Subcutaneous abdominal adipose tissue (tissue), 5 donors: ENCODE measurements around the gene SPINK8.
"Not testable (repeated sequence)": the region's sequence is repeated elsewhere in the genome, so short reads cannot be mapped to it uniquely, and the experiment has no call there.

Source experiments
- H3K27ac ChIP-seq: one replicate; pipeline ENCODE4 v1.7.0; 2013; ENCODE audit warnings: low read depth, mild to moderate bottlenecking, inconsistent platforms, low read length, moderate library complexity
- H3K27me3 ChIP-seq, 5 donors: one replicate each; pipeline ENCODE4 v1.7.0; 2013; ENCODE audit warnings: low read length in 5 of 5, inconsistent platforms in 1 of 5; ENCODE audit not compliant: control insufficient read depth in 5 of 5, insufficient read depth in 4 of 5
- H3K36me3 ChIP-seq, 5 donors: one replicate each; pipeline ENCODE4 v1.7.0; 2013; ENCODE audit warnings: low read length in 5 of 5; ENCODE audit not compliant: control insufficient read depth in 5 of 5, insufficient read depth in 5 of 5
- H3K4me1 ChIP-seq, 5 donors: one replicate each; pipeline ENCODE4 v1.7.0; 2013; ENCODE audit warnings: low read length in 5 of 5, mild to moderate bottlenecking in 3 of 5, moderate library complexity in 1 of 5; ENCODE audit not compliant: control insufficient read depth in 5 of 5, insufficient read depth in 5 of 5
- H3K4me3 ChIP-seq, 5 donors: one replicate each; pipeline ENCODE4 v1.7.0; 2013; ENCODE audit warnings: low read length in 5 of 5, low read depth in 1 of 5
- H3K9ac ChIP-seq, 5 donors: one replicate each; pipeline ENCODE4 v1.7.0; 2013; ENCODE audit warnings: low read length in 5 of 5, mild to moderate bottlenecking in 4 of 5, moderate library complexity in 3 of 5
- H3K9me3 ChIP-seq, 5 donors: one replicate each; pipeline ENCODE4 v1.7.0; 2013; ENCODE audit warnings: low read length in 5 of 5; ENCODE audit not compliant: control insufficient read depth in 5 of 5
- donor health status: healthy.
- donor health status: healthy.
- donor health status: healthy.
- donor health status: healthy.
- donor health status: healthy.

Gene SPINK8

DNA sequence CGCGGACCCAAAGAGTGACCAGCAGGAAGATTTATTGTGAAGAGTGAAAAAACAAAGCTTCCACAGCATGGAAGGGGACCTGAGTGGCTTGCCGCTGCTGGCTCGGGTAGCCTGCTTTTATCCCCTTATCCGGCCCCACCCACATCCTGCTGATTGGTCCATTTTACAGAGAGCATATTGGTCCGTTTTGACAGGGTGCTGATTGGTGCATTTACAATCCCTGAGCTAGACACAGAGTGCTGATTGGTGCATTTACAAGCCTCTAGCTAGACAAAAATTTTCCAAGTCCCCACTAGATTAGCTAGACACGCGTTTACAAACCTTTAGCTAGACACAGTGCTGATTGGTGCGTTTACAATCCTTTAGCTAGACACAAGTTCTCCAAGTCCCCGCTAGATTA is 62.2 kb downstream of the SPINK8 start:
- H3K27me3 ChIP-seq, H3K4me3 ChIP-seq, H3K27ac ChIP-seq, H3K9ac ChIP-seq, H3K9me3 ChIP-seq: not testable (repeated sequence)
- Histone ChIP-seq H3K36me3 (peaks cover 5 to 35% (median 14%) of the 10 kb centered on the region in 5 donors), H3K4me1 (peaks cover 0 to 18% (median 12%) of the 10 kb centered on the region in 5 donors)

DNA sequence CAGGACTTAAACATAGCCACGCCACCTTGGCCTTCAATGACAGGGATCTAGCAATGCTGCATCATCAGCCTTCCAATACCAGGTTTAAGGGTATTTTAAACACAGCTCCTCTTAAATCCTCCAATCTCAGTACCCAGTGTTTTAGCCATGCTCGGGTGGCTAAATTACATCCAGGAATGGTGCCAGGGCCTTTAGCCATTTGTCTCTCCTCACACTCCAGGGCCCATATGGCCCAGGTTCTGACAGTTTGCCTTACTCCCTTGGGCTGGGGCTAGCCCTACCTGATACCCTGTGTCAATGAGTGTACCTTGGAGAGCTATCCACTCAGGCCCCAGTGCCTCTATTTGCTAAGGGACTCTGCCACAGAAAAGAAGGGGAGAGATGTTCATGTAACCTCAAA is 63.2 kb downstream of the SPINK8 start:
- Histone ChIP-seq H3K4me1 (peaks cover 0 to 18% (median 12%) of the 10 kb centered on the region in 5 donors), H3K9ac (no peak overlapping the region), H3K27me3 (no peaks in the 10 kb centered on the region), H3K36me3 (peaks cover 9 to 40% (median 16%) of the 10 kb centered on the region in 5 donors), H3K27ac (no peak overlapping the region), H3K4me3 (no peak overlapping the region), H3K9me3 (no peaks in the 10 kb centered on the region)

DNA sequence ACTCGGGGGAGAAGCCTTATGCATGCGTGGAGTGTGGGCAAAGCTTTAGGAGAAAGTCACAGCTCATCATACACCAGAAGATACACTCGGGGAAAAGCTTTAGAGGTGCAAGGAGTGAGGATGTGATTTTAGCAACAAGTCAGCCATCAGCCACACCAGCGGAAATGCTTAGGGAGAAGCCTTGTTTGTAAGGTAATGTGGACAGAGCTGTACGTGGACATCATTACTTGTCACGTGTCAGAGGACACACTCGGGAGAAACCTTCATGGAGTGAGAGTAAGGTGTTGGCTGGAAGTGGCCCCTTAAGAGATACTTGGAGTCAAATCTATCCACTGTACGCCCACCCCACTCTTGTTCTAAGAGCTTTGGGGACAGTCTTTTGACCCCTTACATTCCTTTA is 63.9 kb downstream of the SPINK8 start:
- Histone ChIP-seq H3K27ac (no peak overlapping the region), H3K9me3 (no peaks in the 10 kb centered on the region), H3K27me3 (no peaks in the 10 kb centered on the region), H3K9ac (no peak overlapping the region), H3K36me3 (peaks cover 9 to 40% (median 16%) of the 10 kb centered on the region in 5 donors), H3K4me3 (no peak overlapping the region), H3K4me1 (peaks cover 0 to 18% (median 12%) of the 10 kb centered on the region in 5 donors)

DNA sequence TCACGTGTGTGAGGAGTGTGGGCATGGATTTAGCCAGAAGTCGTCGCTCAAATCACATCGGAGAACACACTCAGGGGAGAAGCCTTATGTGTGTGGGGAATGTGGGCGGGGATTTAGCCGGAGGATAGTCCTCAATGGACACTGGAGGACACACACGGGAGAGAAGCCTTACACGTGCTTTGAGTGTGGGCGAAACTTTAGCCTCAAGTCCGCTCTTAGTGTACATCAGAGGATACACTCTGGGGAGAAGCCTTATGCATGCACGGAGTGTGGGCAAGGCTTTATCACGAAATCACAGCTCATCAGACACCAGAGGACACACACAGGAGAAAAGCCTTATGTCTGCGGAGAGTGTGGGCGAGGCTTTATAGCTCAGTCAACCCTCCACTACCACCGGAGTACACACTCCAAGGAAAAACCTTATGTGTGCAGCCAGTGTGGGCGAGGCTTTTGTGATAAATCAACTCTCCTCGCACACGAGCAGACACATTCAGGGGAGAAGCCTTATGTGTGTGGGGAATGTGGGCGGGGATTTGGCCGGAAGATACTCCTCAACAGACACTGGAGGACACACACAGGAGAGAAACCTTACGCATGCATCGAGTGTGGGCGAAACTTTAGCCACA is 64.4 kb downstream of the SPINK8 start:
- H3K4me1 ChIP-seq: peaks cover 0 to 18% (median 12%) of the 10 kb centered on the region in 5 donors
- H3K27ac ChIP-seq: no peak overlapping the region
- peaks cover 9 to 43% (median 16%) of the 10 kb centered on the region in 5 donors for H3K36me3 ChIP-seq
- H3K4me3 ChIP-seq: no peak overlapping the region
- H3K9me3 ChIP-seq: no peaks in the 10 kb centered on the region
- H3K27me3 ChIP-seq: no peaks in the 10 kb centered on the region
- no peak overlapping the region for H3K9ac ChIP-seq

DNA sequence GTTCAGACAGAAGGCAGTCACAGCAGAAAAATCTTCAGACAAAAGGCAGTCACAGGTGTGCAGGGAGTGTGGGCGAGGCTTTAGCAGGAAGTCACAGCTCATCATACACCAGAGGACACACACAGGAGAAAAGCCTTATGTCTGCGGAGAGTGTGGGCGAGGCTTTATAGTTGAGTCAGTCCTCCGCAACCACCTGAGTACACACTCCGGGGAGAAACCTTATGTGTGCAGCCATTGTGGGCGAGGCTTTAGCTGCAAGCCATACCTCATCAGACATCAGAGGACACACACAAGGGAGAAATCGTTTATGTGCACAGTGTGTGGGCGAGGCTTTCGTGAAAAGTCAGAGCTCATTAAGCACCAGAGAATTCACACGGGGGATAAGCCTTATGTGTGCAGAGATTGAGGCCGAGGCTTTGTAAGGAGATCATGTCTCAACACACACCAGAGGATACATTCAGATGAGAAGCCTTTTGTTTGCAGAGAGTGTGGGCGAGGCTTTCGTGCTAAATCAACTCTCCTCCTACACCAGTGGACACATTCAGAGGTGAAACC is 65.0 kb downstream of the SPINK8 start:
- Histone ChIP-seq H3K36me3 (peaks cover 13 to 47% (median 18%) of the 10 kb centered on the region in 5 donors), H3K4me1 (peaks cover 0 to 18% (median 12%) of the 10 kb centered on the region in 5 donors), H3K27ac (no peak overlapping the region), H3K9ac (no peak overlapping the region), H3K9me3 (no peaks in the 10 kb centered on the region), H3K27me3 (no peaks in the 10 kb centered on the region), H3K4me3 (no peak overlapping the region)

DNA sequence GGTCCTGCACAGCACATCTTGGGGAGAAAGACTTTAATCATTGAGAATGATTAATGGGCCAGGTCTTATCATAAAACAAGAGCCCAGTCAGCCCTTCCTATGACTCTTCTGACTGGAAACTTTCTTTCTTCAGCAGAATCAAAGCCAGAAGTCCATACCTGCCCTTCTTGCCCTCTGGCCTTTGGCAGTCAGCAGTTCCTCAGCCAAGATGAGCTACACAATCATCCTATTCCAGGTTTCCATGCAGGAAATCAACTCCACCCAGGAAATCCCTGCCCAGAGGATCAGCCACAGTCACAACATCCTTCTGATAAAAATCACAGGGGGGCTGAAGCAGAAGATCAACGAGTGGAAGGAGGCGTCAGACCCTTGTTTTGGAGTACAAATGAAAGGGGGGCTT is 65.7 kb downstream of the SPINK8 start:
- Histone ChIP-seq H3K27ac (no peak overlapping the region), H3K27me3 (no peaks in the 10 kb centered on the region), H3K9ac (no peak overlapping the region), H3K9me3 (no peaks in the 10 kb centered on the region), H3K36me3 (peaks cover 14 to 48% (median 19%) of the 10 kb centered on the region in 5 donors), H3K4me1 (peaks cover 0 to 18% (median 12%) of the 10 kb centered on the region in 5 donors), H3K4me3 (no peak overlapping the region)

DNA sequence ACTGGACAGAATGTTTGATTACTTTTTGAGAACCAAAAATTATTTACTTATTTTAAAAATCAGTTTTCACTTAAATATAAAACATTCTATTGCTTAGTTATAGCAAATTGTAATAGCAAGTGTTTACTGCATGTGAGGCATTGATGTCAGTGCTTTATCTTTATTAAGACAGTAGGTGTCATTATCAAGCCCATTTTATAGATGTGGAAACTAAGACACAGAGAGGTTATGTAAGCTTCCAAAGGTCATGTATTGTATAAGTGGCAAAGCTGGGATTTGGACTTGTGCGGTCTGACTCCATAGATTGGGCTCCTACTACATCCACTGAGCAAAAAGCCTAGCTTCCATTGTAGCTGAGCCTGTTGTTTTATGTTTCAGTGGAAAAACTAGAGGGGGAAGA is 74.9 kb downstream of the SPINK8 start:
- Histone ChIP-seq H3K27me3 (no peaks in the 10 kb centered on the region), H3K4me3 (no peak overlapping the region), H3K9ac (no peak overlapping the region), H3K9me3 (no peaks in the 10 kb centered on the region), H3K4me1 (no peaks in the 10 kb centered on the region), H3K27ac (no peak overlapping the region), H3K36me3 (peaks cover 10 to 31% (median 13%) of the 10 kb centered on the region in 5 donors)
